Stomach smooth muscle (tissue), 2 donors: ENCODE data around the gene HSPB8.
A peak's percentile ranks its signal among the peaks of the same experiment; 100 is the strongest.

Experiments
- H3K27ac ChIP-seq: one replicate; pipeline ENCODE4 v1.7.0; 2013; ENCODE audit warnings: mild to moderate bottlenecking, low read length, inconsistent platforms
- H3K27me3 ChIP-seq, 2 donors: one replicate each; pipeline ENCODE4 v1.7.0; 2013; ENCODE audit warnings: low read length in 2 of 2; ENCODE audit not compliant: insufficient read depth in 2 of 2, control insufficient read depth in 1 of 2
- H3K36me3 ChIP-seq, 2 donors: one replicate each; pipeline ENCODE4 v1.7.0; 2013; ENCODE audit warnings: low read length in 2 of 2; ENCODE audit not compliant: control insufficient read depth in 2 of 2, insufficient read depth in 2 of 2
- H3K4me1 ChIP-seq: one replicate; pipeline ENCODE4 v1.7.0; 2013; ENCODE audit warnings: low read length; ENCODE audit not compliant: control insufficient read depth, insufficient read depth
- H3K4me3 ChIP-seq, 2 donors: one replicate each; pipeline ENCODE4 v1.7.0; 2013; ENCODE audit warnings: low read length in 2 of 2
- H3K9ac ChIP-seq, 2 donors: one replicate each; pipeline ENCODE4 v1.7.0; 2013; ENCODE audit warnings: low read length in 2 of 2, mild to moderate bottlenecking in 1 of 2
- H3K9me3 ChIP-seq, 2 donors: one replicate each; pipeline ENCODE4 v1.7.0; 2013; ENCODE audit warnings: low read length in 2 of 2; ENCODE audit not compliant: control insufficient read depth in 2 of 2
- donor health status: healthy.
- donor health status: Pancreatic carcinoma.

Gene HSPB8

GRCh38 chr12:119178544-119179334 lies at the start of gene HSPB8:
Gene HSPB8 (plus strand): TSS chr12:119178931. CDS start chr12:119179313, 382 bp downstream.
- no peaks in the 10 kb centered on the region for H3K27me3 ChIP-seq
- peak within 1 kb of the TSS; percentile 98 to 100 for H3K4me3 ChIP-seq
- H3K9ac ChIP-seq = peak within 1 kb of the TSS; percentile 99 to 100
- peaks cover 27% of the 10 kb centered on the region for H3K4me1 ChIP-seq
- H3K9me3 ChIP-seq = no peaks in the 10 kb centered on the region
- H3K27ac ChIP-seq = peak within 1 kb of the TSS; percentile 99
- no peaks in the 10 kb centered on the region for H3K36me3 ChIP-seq

- H3K27ac ChIP-seq = no peak overlapping the region
- H3K4me3 ChIP-seq = no peak overlapping the region
- H3K9me3 ChIP-seq = peaks cover 13 to 15% of the 10 kb centered on the region in 2 donors
- H3K4me1 ChIP-seq = no peaks in the 10 kb centered on the region
- H3K9ac ChIP-seq = no peak overlapping the region
- H3K36me3 ChIP-seq = no peaks in the 10 kb centered on the region
- H3K27me3 ChIP-seq = no peaks in the 10 kb centered on the region
Observed at GRCh38 chr12:119129827-119130434, 48.8 kb upstream of the HSPB8 start.

GRCh38 chr12:119130523-119130922 lies 48.2 kb upstream of the HSPB8 start:
- H3K4me3 ChIP-seq = no peak overlapping the region
- no peaks in the 10 kb centered on the region for H3K27me3 ChIP-seq
- no peak overlapping the region for H3K27ac ChIP-seq
- no peaks in the 10 kb centered on the region for H3K4me1 ChIP-seq
- H3K36me3 ChIP-seq = no peaks in the 10 kb centered on the region
- H3K9me3 ChIP-seq = peaks cover 13 to 16% of the 10 kb centered on the region in 2 donors
- H3K9ac ChIP-seq = no peak overlapping the region

DNA sequence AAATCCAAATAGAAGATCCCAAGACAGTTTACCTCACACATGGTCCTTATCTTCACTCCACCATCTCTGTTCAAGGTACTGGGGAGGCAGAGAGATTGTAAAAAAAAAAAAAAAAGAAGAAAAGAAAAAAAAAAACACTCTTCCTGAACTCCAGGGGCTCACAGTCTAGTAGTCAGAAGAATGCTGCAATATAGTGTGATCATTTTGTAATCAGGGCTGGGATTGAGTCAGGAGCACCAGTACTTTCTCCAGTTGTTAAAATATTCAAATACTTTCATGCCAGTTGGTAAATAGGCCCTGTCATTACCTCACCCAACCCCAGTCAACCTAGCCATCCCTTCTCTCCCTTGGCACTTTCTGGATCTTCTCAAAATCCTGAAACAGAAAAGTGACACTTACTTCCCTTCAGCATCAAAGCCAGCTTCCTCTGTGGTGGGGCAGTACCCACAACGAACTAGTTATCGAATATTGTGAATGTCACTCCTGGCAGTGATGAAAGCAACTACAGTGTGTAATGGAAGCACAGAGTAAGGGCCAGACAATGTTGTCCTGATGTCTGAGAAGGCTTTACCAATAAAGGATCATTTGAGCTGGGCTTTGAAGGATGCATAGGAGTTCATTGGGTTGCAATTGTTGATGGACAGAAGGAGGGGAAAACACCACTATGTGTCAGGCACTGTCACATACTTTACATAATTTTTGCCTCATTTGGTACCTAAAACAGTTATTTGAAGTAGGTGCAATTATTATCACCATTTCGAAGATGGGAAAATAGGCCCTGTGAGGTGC lies 44.3 kb upstream of the HSPB8 start:
- H3K9me3 ChIP-seq = peaks cover 13 to 18% of the 10 kb centered on the region in 2 donors
- H3K4me1 ChIP-seq = no peaks in the 10 kb centered on the region
- H3K27ac ChIP-seq = no peak overlapping the region
- H3K9ac ChIP-seq = no peak overlapping the region
- H3K27me3 ChIP-seq = no peaks in the 10 kb centered on the region
- no peaks in the 10 kb centered on the region for H3K36me3 ChIP-seq
- no peak overlapping the region for H3K4me3 ChIP-seq

DNA sequence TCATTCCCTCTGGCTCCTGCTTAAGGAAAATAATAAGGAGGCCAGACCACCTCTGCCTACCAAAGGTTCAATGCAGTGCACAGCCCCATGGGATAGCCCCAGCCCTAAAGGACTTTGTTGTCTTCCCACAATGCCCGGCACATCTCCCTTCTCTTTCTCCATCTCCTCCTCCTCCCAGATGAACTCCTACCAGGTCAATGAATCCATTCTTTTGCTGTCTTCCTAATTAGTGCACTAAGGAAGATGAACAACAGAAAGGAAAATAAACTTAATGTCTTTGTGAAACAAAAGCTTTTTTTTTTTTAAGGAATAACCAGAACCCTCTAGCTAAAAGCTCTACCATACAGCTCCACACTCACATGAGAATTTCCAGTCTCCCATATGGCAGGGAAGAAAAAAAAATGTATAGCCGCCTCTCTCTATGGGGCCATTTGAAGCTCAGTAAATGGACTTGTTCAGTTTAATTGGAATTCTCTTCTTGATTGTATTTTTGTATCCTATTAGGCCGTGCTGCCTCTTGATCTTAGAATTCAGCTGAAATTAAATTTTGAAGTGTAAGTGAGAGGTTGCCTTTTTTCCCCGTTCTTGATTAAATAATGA lies 41.8 kb upstream of the HSPB8 start:
- no peaks in the 10 kb centered on the region for H3K27me3 ChIP-seq
- peaks cover 11 to 15% of the 10 kb centered on the region in 2 donors for H3K9me3 ChIP-seq
- no peak overlapping the region for H3K4me3 ChIP-seq
- H3K9ac ChIP-seq = no peak overlapping the region
- H3K27ac ChIP-seq = no peak overlapping the region
- no peaks in the 10 kb centered on the region for H3K36me3 ChIP-seq
- H3K4me1 ChIP-seq = no peaks in the 10 kb centered on the region

- H3K27ac ChIP-seq = no peak overlapping the region
- H3K36me3 ChIP-seq = no peaks in the 10 kb centered on the region
- no peaks in the 10 kb centered on the region for H3K4me1 ChIP-seq
- peaks cover 0 to 3% of the 10 kb centered on the region in 2 donors for H3K9me3 ChIP-seq
- H3K9ac ChIP-seq = no peak overlapping the region
- H3K4me3 ChIP-seq = no peak overlapping the region
- peaks cover 0 to 3% of the 10 kb centered on the region in 2 donors for H3K27me3 ChIP-seq
Observed at GRCh38 chr12:119139448-119139847, 39.3 kb upstream of the HSPB8 start.

DNA sequence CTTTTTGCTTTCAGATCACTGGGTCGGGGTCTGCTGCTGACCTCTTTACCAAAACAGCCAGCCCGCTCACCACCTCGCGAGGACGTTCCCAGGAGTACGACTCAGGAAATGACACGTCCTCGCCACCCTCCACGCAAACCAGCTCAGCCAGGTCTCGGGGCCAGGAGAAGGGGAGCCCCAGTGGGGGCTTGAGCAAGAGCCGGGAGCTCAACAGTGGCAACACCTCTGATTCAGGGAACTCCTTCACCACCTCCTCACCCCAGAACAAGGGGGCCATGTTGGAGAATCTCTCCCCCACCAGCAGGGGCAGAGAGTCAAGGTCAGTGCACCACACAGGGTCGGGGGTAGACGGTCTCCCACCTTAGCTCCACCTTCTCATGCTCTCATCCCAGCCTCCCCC lies 33.4 kb upstream of the HSPB8 start:
- Histone ChIP-seq H3K27ac (no peak overlapping the region), H3K4me1 (no peaks in the 10 kb centered on the region), H3K9ac (no peak overlapping the region), H3K36me3 (no peaks in the 10 kb centered on the region), H3K9me3 (no peaks in the 10 kb centered on the region), H3K27me3 (peaks cover 3% of the 10 kb centered on the region in 2 donors), H3K4me3 (no peak overlapping the region)

DNA sequence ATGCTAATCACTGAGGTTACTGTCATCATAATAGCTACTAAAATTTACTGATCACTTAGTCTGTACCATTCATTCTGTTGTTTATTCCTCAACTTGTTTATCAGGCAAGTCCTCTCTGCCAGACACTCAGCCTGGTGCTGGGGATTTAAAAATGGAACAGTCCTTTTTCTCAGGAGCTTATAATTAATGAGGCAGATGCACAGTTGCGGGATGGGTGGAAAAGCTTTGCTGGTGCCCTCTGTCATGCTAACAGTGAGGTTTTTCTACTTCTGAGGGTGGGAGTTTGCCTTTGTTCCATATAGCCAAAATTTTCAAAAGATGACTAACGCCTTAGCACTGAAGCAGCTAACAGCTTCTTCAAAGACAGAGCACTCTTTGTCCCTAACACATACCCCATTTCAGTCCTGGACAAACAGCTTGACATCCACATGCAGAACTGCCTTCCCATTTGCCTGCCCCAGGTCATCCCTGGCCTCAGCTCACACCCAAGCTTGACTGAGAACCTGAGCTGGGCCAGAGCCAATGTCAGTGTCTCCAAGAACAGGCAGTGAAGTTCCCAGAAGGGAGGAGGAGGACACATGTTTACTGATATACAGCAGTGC lies 30.8 kb upstream of the HSPB8 start:
- Histone ChIP-seq H3K4me1 (no peaks in the 10 kb centered on the region), H3K36me3 (no peaks in the 10 kb centered on the region), H3K9ac (no peak overlapping the region), H3K4me3 (no peak overlapping the region), H3K9me3 (peaks cover 8% of the 10 kb centered on the region in 2 donors), H3K27me3 (peaks cover 3% of the 10 kb centered on the region in 2 donors), H3K27ac (no peak overlapping the region)

GRCh38 chr12:119149270-119149669 lies 29.5 kb upstream of the HSPB8 start:
- Histone ChIP-seq H3K9me3 (peaks cover 8% of the 10 kb centered on the region in 2 donors), H3K27me3 (peaks cover 0 to 3% of the 10 kb centered on the region in 2 donors), H3K4me1 (no peaks in the 10 kb centered on the region), H3K36me3 (no peaks in the 10 kb centered on the region), H3K27ac (no peak overlapping the region), H3K9ac (no peak overlapping the region), H3K4me3 (no peak overlapping the region)

GRCh38 chr12:119151445-119152026 lies 27.2 kb upstream of the HSPB8 start:
- no peaks in the 10 kb centered on the region for H3K27me3 ChIP-seq
- H3K27ac ChIP-seq = no peak overlapping the region
- no peaks in the 10 kb centered on the region for H3K36me3 ChIP-seq
- peaks cover 8% of the 10 kb centered on the region in 2 donors for H3K9me3 ChIP-seq
- no peak overlapping the region for H3K9ac ChIP-seq
- H3K4me3 ChIP-seq = no peak overlapping the region
- H3K4me1 ChIP-seq = no peaks in the 10 kb centered on the region
